Urothelium cell line (cell line): ENCODE results near the gene RBM11.
"Not testable (repeated sequence)": the region's sequence is repeated elsewhere in the genome, so short reads cannot be mapped to it uniquely, and the experiment has no call there.

ENCODE experiments used
- DNase-seq: peaks from one replicate; pipeline ENCODE4 v3.0.0; 2011; ENCODE audit warnings: low spot score, mixed read lengths
- FAIRE-seq: peaks from 2 replicates; lab custom pipeline; 2011; peaks lifted over from hg19 to GRCh38; lab: Jason Lieb, UNC

Gene RBM11, protein sequence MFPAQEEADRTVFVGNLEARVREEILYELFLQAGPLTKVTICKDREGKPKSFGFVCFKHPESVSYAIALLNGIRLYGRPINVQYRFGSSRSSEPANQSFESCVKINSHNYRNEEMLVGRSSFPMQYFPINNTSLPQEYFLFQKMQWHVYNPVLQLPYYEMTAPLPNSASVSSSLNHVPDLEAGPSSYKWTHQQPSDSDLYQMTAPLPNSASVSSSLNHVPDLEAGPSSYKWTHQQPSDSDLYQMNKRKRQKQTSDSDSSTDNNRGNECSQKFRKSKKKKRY

GRCh38 chr21:14215971-14216641 is at the start of gene RBM11:
TSS of gene RBM11 (plus strand) at chr21:14216157. CDS start at chr21:14216187, 30 bp downstream.
- peak; percentile 87 for DNase-seq
- no peak for FAIRE-seq

DNA sequence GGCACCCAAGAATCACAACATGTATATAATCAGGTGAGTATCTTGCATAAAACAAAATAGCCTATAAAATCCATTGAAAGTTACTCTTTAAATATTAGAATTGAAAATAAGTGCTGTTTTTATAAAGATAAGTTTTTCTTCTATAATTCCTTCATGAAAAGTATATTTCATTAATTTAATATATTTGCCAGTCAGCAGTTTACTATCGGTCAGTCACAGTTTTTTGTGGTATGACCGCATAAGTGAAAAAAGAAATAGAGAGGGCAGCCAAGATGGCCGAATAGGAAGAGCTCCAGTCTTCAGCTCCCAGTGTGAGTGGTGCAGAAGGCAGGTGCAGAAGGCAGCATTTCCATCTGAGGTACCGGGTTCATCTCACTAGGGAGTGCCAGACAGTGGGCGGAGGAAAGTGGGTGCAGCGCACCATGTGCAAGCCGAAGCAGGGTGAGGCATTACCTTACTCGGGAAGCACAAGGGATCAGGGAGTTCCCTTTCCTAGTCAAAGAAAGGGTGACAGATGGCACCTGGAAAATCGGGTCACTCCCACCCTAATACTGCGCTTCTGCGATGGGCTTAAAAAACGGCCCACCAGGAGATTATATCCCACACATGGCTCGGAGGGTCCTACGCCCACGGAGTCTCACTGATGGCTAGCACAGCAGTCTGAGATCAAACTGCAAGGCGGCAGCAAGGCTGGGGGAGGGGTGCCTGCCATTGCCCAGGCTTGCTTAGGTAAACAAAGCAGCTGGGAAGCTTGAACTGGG is 49.3 kb upstream of the RBM11 start:
- FAIRE-seq, DNase-seq: not testable (repeated sequence)

DNA sequence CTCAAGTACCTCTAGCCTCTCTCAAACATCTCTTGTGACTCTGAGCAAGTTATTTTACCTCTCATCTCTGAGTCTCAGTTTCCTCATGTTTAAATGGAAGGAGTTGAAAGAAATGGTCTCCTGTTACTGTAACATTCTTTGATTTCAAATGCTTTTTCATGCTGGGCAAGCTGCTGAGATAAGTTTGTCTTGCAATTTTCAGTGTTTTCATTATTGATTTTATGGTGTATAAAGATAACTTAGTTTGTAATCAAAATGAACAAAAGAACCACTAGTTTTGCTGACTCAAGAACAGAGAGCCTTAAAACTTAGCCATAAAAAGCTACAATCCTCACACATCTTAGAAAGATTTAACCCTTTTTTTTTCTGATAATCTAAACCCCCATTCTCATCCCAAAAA is 9.7 kb upstream of the RBM11 start:
- no peak for FAIRE-seq
- DNase-seq: no peak

DNA sequence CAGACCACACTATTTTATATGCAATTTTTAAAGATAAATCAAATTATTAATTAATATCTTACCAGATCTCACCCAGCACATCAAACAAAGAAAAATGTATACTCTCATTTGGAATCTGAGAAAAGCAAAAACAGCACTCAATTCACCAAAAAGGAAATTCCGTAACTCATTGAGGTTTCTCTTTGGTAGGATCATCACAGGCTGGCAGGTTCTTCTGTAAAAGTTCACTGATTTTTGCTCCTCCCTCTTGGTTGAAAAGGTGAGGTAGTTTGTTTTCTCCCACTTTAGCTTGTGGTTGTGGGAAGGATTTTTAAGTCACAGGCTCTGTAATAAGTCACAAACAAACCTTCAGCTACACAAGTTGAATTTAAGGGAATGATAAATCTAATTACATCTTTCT is 5.2 kb upstream of the RBM11 start, which contains the start of gene LIPI:
Gene LIPI (minus strand): TSS at position 218 of the 400 bp plus-strand sequence. CDS start 110 bp downstream, at position 108.
- no peak for DNase-seq
- no peak for FAIRE-seq

DNA sequence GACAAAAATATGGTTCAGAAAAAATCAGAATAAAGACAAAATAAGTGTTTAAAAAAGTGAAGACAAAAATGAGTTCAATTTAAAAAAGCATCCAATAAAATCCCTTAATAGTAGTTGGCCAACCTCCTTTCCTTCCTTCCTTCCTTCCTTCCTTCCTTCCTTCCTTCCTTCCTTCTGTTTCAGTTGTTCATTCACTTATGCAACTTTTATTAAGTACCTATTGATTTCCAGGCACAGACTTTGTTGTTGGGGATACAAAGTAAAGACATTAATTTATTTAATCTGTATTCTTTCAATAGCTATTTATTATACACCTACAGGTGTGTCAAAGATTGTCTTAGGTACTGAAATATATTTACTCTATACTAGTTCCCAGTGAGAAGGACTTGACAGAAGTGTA is 2.8 kb upstream of the RBM11 start:
- no peak for DNase-seq
- no peak for FAIRE-seq

DNA sequence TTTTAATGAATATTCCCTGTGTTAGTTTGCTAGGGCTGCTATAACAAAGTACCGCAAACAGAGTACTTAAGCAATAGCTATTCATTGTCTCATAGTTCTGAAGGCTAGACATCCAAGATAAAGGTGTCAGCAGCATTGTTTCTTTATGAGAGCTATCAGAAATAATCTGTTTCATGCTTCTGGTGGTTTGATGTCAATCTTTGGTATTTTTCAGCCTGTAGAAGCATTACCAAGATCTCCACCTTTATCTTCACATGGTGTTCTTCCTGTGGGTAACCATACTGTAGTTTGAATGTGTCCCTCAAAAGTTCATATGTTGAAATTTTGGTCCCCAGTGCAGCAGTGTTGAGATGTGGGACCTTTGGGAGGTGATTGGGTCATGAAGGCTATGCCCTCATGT is 7.4 kb downstream of the RBM11 start:
- FAIRE-seq (no peak), DNase-seq (no peak)

DNA sequence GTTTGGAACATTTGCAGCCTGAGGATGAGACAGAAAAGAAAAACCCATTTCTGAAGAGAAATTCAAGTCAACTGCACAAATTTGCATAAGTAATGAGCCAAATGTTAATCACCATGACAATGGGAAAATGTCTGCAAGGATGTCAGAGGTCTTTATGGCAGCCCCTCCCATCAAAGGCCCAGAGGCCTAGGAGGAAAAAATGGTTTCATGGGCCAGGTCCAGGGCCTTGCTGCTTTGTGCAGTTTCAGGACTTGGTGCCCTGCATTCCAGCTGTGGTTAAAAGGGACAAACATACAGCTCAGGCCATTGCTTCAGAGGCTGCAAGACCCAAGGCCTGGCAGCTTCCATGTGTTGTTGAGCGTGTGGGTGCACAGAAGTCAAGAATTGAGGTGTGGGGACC is 13.4 kb downstream of the RBM11 start:
- DNase-seq (no peak), FAIRE-seq (no peak)

DNA sequence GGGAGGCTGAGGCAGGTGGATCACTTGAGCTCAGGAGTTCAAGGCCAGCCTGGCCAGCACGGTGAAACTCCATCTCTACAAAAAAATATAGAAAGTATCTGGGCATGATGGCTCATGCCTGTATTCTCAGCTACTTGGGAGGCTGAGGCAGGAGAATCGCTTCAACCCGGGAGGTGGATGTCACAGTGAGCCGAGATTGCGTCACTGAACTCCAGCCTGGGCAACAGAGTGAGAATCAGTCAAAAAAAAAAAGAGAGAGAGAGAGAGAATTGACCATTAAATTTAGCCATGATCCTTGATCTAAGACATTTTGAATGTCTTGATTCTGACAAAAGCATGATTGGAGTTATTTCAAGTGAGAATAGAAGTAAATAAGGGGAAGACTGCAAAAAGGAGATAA is 19.1 kb downstream of the RBM11 start:
- FAIRE-seq (no peak), DNase-seq (no peak)

- no peak for FAIRE-seq
Observed at GRCh38 chr21:14236180-14236579, 20.2 kb downstream of the RBM11 start.

DNA sequence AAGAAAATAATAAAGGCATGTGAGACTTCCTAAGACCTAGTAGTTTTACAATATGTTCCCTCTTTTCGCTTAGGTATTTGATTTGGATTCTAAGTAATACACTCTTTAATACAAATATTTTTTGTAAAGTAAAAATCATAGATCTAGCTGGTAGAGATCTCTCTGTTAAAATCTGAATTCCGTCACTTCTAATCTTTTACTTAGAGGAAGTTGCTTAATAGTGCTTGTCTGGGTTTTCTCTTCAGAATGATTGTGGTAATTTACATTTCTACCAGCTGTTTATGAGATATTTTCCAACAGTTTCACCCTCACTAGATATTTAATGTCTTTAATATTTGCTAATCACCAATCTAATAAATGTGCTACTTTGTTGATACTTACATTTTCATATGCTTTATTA is 23.3 kb downstream of the RBM11 start:
- no peak for FAIRE-seq
- no peak for DNase-seq

More at GRCh38 chr21:14236180-14236579, 20.2 kb downstream of the RBM11 start:
- DNase-seq: no peak

- FAIRE-seq (no peak), DNase-seq (no peak)
Observed at GRCh38 chr21:14241297-14241696, 25.3 kb downstream of the RBM11 start.

- no peak for DNase-seq
- FAIRE-seq: no peak
Observed at GRCh38 chr21:14243461-14243860, 27.5 kb downstream of the RBM11 start.

GRCh38 chr21:14243874-14244273 is 27.9 kb downstream of the RBM11 start:
- no peak for FAIRE-seq
- no peak for DNase-seq

DNA sequence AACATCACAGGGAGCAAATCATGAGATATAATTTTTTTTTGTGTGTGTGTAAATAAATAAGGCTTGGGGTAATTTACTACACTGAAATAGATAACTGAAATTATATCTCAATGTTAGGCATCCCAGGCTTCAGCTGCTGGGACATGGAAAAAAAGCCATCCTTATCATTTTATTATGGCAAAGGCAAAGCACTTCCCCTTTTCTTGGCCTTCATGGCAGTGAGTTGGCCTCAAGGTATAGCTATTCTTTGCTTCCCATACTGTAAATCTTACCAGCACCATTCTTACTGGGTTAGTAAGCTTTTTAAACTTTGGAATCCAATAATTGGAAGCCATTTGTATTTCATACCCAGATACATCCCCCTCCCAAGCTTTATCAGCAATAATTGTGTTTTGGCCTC is 29.0 kb downstream of the RBM11 start:
- FAIRE-seq (no peak), DNase-seq (no peak)

GRCh38 chr21:14245711-14246110 is 29.8 kb downstream of the RBM11 start:
- FAIRE-seq (no peak), DNase-seq (no peak)

DNA sequence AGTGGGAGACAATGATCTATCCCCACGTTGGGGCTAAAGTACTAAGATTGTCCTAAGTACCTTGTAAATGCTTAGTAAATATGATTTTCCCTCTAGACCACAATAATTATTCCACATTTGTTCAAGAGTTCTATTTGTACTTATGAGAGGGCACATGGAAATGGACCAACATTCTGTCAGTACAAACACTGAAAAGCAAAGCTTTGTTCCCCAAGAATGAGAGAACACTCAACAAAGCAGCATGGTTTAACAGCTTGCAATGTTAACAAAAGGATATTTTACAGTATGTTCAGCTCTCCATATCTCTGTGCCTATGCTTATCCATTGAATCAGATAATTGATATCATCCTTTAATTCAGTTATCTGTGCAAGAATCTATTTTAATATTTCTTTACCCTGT is 35.4 kb downstream of the RBM11 start:
- DNase-seq: no peak
- FAIRE-seq: no peak

GRCh38 chr21:14259747-14260146 is 43.8 kb downstream of the RBM11 start:
- DNase-seq: peak; percentile 46
- FAIRE-seq: peak; percentile 9

- DNase-seq: no peak
- FAIRE-seq: no peak
Observed at GRCh38 chr21:14260174-14260764, 44.3 kb downstream of the RBM11 start.

- DNase-seq (no peak), FAIRE-seq (no peak)
Observed at GRCh38 chr21:14262039-14262438, 46.1 kb downstream of the RBM11 start.

GRCh38 chr21:14263879-14264278 is 47.9 kb downstream of the RBM11 start:
- DNase-seq (no peak), FAIRE-seq (no peak)

DNA sequence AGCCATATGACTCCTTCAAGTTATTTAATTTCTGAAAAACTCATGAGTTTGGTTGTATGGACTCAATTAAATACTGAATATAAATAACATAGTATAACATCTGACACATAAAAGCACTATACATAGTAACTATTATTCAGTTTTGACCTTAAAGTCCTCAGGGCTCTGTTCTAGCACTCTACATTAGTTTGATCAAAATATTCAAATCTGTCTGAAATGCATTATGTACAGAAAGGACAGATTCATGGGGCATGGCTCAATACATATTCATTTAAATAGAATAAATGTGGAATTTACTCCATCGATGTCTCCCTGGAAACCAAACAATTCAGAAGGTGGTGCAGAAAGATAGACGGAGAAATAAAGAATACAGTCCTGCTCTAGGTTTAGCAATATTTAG is 49.1 kb downstream of the RBM11 start:
- FAIRE-seq (no peak), DNase-seq (no peak)
